ENCODE results near the gene RAB39B.

Gene RAB39B

DNA sequence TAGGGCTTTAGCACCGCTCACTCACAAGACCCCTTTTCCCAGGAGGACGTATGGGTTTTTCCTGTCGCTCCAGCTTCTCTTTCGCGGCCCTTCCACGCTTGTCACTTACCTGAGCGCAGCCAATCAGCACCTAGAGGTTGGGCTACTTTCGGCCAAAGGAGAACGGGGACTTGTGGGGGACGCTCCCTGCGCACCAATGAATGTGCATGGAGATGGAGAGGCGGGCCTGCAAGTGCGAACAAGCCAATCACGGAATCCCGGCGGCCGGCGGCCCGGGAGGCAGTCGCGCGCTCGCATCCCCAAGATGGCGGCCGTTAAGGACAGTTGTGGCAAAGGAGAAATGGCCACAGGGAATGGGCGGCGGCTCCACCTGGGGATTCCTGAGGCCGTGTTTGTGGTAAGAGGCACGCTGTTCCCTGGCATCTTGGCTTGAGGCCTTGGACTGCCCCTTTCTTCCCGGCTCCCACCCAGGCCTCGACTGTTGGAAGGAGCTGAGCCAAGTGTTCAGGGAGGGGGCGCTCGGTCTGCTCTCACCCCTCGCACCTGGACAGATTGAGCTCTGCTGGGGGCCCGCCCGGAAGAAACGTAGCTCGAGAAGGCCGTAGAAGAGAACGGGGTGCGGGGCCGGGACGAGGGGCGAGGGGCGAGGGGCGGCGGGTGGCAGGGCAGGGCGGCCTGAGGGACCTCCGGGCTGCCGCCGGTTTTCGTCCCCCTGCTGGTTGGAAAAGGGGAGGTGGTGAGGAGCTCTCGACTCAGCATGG, 47.9 kb downstream of the RAB39B start, which contains the start of gene VBP1:
Gene VBP1 (plus strand): TSS at position 282 of the 761 bp plus-strand sequence. CDS start 23 bp downstream, at position 305.
- FAIRE-seq: no peak
- peak; percentile 66 for DNase-seq (ENCODE audit: insufficient read length, low spot score)

- DNase-seq (ENCODE audit: insufficient read length, low spot score): no peak
- peak; percentile 82 for FAIRE-seq
These were observed 48.7 kb downstream of the RAB39B start for GRCh38 chrX:155215443-155216178.

DNA sequence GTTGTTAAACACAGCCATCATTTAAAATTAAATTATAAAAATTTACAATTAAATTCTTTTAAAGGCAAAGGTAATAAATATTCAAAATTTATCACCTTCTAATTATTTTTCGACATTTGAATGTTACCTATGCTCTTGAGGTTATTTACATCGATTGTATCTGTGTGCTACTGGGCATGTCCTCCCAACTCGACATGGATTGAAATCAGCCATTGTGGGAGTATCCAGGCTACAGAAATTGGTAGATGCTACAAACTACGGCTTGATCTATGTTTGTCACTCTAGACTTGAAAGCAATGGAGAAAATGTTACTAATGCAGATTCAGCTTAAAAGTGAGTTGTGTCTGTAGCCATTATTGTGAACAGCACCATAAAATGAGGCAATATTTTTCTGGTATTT, 50.6 kb downstream of the RAB39B start:
- DNase-seq (ENCODE audit: insufficient read length, low spot score): no peak
- FAIRE-seq: no peak

DNA sequence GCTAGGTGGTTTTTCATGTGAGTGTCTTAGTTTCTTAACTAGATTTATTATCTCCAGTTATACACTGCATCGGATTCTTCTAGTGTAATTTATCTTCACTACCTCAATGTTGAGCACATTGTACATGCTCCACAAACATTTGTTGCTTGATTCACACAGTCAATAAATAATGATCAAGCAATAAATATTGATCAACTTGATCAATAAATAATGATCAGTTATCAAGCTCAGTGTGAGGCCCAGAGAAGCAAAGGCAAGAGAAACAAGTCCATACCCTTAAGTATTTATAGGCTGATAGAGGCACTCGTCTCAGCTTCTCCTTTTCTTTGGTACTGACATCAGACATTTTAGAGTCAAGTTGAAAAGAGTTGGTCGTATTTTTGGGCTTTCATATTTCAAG, 53.1 kb downstream of the RAB39B start:
- DNase-seq (ENCODE audit: insufficient read length, low spot score): no peak
- no peak for FAIRE-seq

All from GM19239 (cell line).